GM23338 (cell line): ENCODE measurements around the gene GALNT3. TPM values are rescaled to one million over a fixed set of nuclear protein-coding genes. Genes with fewer than 3 reads are reported as not detected.
A peak's percentile ranks its signal among the peaks of the same experiment; 100 is the strongest.

ENCODE experiments used
- ATAC-seq: fragments of 200-7000 bp; cut with Tn5 transposase; 3 replicates; pipeline ENCODE4 v1.9.1; 2020
- DNase-seq: peaks from one replicate; pipeline ENCODE4 v3.0.0-alpha.2; 2015; ENCODE audit warnings: low spot score
- H2AFZ ChIP-seq: fragments of 200-600 bp; sonication (generic); 2 replicates; pipeline ENCODE4 v1.8.0; 2016; ENCODE audit warnings: antibody characterized with exemption, mild to moderate bottlenecking, moderate library complexity
- H3F3A ChIP-seq: fragments of 200-600 bp; sonication (generic); replicated peaks from 2 replicates; pipeline ENCODE4 v1.8.0; 2017; ENCODE audit warnings: antibody characterized with exemption, mixed run types, low read depth
- H3K27ac ChIP-seq: fragments of 200-600 bp; sonication (generic); 2 replicates; pipeline ENCODE4 v1.6.1; 2016; ENCODE audit warnings: low read depth
- H3K27me3 ChIP-seq: fragments of 200-600 bp; sonication (generic); 2 replicates; pipeline ENCODE4 v1.8.0; 2016; ENCODE audit warnings: mild to moderate bottlenecking, mixed run types, moderate library complexity; ENCODE audit not compliant: insufficient read depth
- H3K36me3 ChIP-seq: fragments of 200-600 bp; sonication (generic); 2 replicates; pipeline ENCODE4 v1.8.0; 2016; ENCODE audit warnings: mild to moderate bottlenecking; ENCODE audit not compliant: insufficient read depth
- H3K4me1 ChIP-seq: fragments of 200-600 bp; sonication (generic); 2 replicates; pipeline ENCODE4 v1.8.0; 2016; ENCODE audit warnings: mild to moderate bottlenecking, moderate library complexity; ENCODE audit not compliant: insufficient read depth
- H3K4me2 ChIP-seq: fragments of 200-600 bp; sonication (generic); 2 replicates; pipeline ENCODE4 v1.7.1; 2017; ENCODE audit warnings: mixed run types
- H3K4me3 ChIP-seq: fragments of 200-600 bp; sonication (generic); 2 replicates; pipeline ENCODE4 v1.6.1; 2016; ENCODE audit warnings: mixed run types
- H3K79me2 ChIP-seq: fragments of 200-600 bp; sonication (generic); replicated peaks from 2 replicates; pipeline ENCODE4 v1.8.0; 2017; ENCODE audit warnings: mild to moderate bottlenecking; ENCODE audit not compliant: insufficient read depth
- H3K9me2 ChIP-seq: fragments of 200-600 bp; sonication (generic); 2 replicates; pipeline ENCODE4 v1.8.0; 2017; ENCODE audit not compliant: insufficient read depth
- H4K20me1 ChIP-seq: fragments of 200-600 bp; sonication (generic); replicated peaks from 2 replicates; pipeline ENCODE4 v1.8.0; 2017; ENCODE audit warnings: mild to moderate bottlenecking; ENCODE audit not compliant: insufficient read depth
- H3K27ac Mint-ChIP-seq: 2 replicates; pipeline ENCODE4 v1.8.0; 2020; ENCODE audit warnings: inconsistent platforms, mild to moderate bottlenecking, moderate library complexity, mixed read lengths
- H3K27me3 Mint-ChIP-seq: 3 replicates; pipeline ENCODE4 v1.8.0; 2022; ENCODE audit warnings: low read depth, mild to moderate bottlenecking, moderate library complexity, mixed read lengths, inconsistent platforms; ENCODE audit not compliant: insufficient read depth, poor library complexity
- H3K36me3 Mint-ChIP-seq: 3 replicates; pipeline ENCODE4 v1.8.0; 2021; ENCODE audit warnings: low read depth, mild to moderate bottlenecking, inconsistent platforms, moderate library complexity, mixed read lengths
- H3K4me1 Mint-ChIP-seq: 3 replicates; pipeline ENCODE4 v1.8.0; 2020; ENCODE audit warnings: mild to moderate bottlenecking, inconsistent platforms, mixed read lengths
- H3K4me3 Mint-ChIP-seq: 3 replicates; pipeline ENCODE4 v1.8.0; 2021; ENCODE audit warnings: moderate library complexity, mild to moderate bottlenecking, inconsistent platforms, mixed read lengths
- H3K9me3 Mint-ChIP-seq: 3 replicates; pipeline ENCODE4 v1.8.0; 2020; ENCODE audit warnings: moderate library complexity, mild to moderate bottlenecking, inconsistent platforms, mixed read lengths
- CREB1 ChIP-seq: fragments of 250-450 bp; sonication (Bioruptor Pico); IDR thresholded peaks from 2 replicates; pipeline ENCODE4 v1.5.0; 2020; ENCODE audit warnings: low read depth, mild to moderate bottlenecking, moderate library complexity
- EZH2 ChIP-seq: fragments of 200-600 bp; sonication (generic); IDR thresholded peaks from one replicate; pipeline ENCODE4 v1.8.0; 2017; ENCODE audit warnings: antibody characterized with exemption, mild to moderate bottlenecking, low read depth; ENCODE audit not compliant: unreplicated experiment
- EZH2phosphoT487 ChIP-seq: fragments of 200-600 bp; sonication (generic); IDR thresholded peaks from one replicate; pipeline ENCODE4 v1.8.1; 2018; ENCODE audit warnings: antibody characterized with exemption; ENCODE audit not compliant: unreplicated experiment
- JUNB ChIP-seq: IDR thresholded peaks from one replicate; pipeline ENCODE4 v1.6.1; 2016; ENCODE audit warnings: antibody characterized with exemption; ENCODE audit not compliant: unreplicated experiment
- NANOG ChIP-seq: IDR thresholded peaks from 2 replicates; pipeline ENCODE4 v1.6.1; 2016; ENCODE audit warnings: antibody characterized with exemption, borderline replicate concordance
- POLR2AphosphoS5 ChIP-seq: IDR thresholded peaks from 2 replicates; pipeline ENCODE4 v1.6.1; 2016; ENCODE audit warnings: antibody characterized with exemption, low read depth
- STAT1 ChIP-seq: IDR thresholded peaks from one replicate; pipeline ENCODE4 v1.6.1; 2016; ENCODE audit warnings: antibody characterized with exemption; ENCODE audit not compliant: unreplicated experiment
- ZNF114 ChIP-seq: fragments of 250-450 bp; sonication (Bioruptor Pico); IDR thresholded peaks from 2 replicates; pipeline ENCODE4 v1.5.0; 2020; ENCODE audit warnings: mild to moderate bottlenecking, moderate library complexity
- ZNF331 ChIP-seq: fragments of 250-450 bp; sonication (Bioruptor Pico); IDR thresholded peaks from 2 replicates; pipeline ENCODE4 v1.5.0; 2020; ENCODE audit warnings: low read depth, mild to moderate bottlenecking, moderate library complexity
- polyA plus RNA-seq: library from polyadenylated mRNA; unstranded; fragments of >200 nt; fragmentation: Nextera tagmentation; extraction: Ambion mirVana; gene quantifications from 2 replicates; pipeline ENCODE4 v1.2.1, GENCODE V29; 2016
- total RNA-seq: library from RNA; depleted of rRNA; stranded (reverse); fragments of >200 nt; shearing (Covaris generic); gene quantifications from 2 replicates; pipeline ENCODE4 v1.2.3, GENCODE V29; 2014
- TF ChIP-seq, protein P1 (sequence below): IDR thresholded peaks from 2 replicates; pipeline ENCODE4 v1.6.1; 2016; ENCODE audit warnings: antibody characterized with exemption
- TF ChIP-seq, protein P2 (sequence below): fragments of 250-450 bp; sonication (Bioruptor Pico); IDR thresholded peaks from 2 replicates; pipeline ENCODE4 v1.5.0; 2020; ENCODE audit warnings: mild to moderate bottlenecking, moderate library complexity
- TF ChIP-seq, protein P3 (sequence below), 2 experiments: fragments of 200-600 bp in 1 of 2; sonication (generic) in 1 of 2; conservative IDR thresholded peaks; 2 replicates each; pipeline versions ENCODE4 v1.5.1 to v1.6.1; 2016 to 2017; ENCODE audit warnings: antibody characterized with exemption in 2 of 2, low read depth in 2 of 2, mild to moderate bottlenecking in 2 of 2, moderate library complexity in 1 of 2

Gene GALNT3
- total and polyA plus RNA-seq, 2 experiments from 2014 or later = 16.8 to 17.1 TPM

DNA sequence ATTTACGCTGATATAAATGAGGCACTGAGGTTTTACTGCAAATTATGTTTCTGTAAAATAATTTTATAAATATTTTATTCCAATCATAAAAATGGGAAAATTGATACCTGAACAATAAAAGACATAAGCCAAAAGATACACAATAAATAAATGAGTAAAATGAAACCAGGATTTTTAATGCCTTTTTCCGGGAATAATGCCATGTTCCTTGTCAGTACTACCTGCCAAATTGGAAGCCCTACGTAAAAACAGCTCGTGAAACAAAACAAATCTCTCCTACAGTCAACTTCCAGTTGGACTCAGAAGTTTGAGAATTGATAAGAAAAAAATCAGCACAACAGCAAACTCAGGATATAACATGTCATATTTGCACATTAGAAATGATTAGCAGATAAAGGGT is 18.0 kb downstream of the GALNT3 start:
- no peaks in the 10 kb centered on the region for H3K27me3 ChIP-seq
- no peaks in the 10 kb centered on the region for H3K9me2 ChIP-seq
- H3K4me3 Mint-ChIP-seq = no peak overlapping the region
- H2AFZ ChIP-seq = no peak overlapping the region
- ATAC-seq (no peak), DNase-seq (no peak)
- peaks cover 41% of the 10 kb centered on the region for H3K36me3 Mint-ChIP-seq
- H3K4me3 ChIP-seq = no peak overlapping the region
- peaks cover 7% of the 10 kb centered on the region; the same call in 2 of the 3 replicates for H3K9me3 Mint-ChIP-seq
- H3K36me3 ChIP-seq = no peaks in the 10 kb centered on the region
- no peak for TF ChIP-seq JUNB
- TF ChIP-seq, protein P1, sequence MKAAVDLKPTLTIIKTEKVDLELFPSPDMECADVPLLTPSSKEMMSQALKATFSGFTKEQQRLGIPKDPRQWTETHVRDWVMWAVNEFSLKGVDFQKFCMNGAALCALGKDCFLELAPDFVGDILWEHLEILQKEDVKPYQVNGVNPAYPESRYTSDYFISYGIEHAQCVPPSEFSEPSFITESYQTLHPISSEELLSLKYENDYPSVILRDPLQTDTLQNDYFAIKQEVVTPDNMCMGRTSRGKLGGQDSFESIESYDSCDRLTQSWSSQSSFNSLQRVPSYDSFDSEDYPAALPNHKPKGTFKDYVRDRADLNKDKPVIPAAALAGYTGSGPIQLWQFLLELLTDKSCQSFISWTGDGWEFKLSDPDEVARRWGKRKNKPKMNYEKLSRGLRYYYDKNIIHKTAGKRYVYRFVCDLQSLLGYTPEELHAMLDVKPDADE = no peak
- TF ChIP-seq POLR2AphosphoS5 = no peak
- H3F3A ChIP-seq = no peaks in the 10 kb centered on the region
- peaks cover 18% of the 10 kb centered on the region for H3K4me1 Mint-ChIP-seq
- 0 out of 2 replicates have a peak overlapping the region, but pooled peaks have one; percentile 57 for H3K27ac Mint-ChIP-seq
- H3K27ac ChIP-seq = no peak overlapping the region; the same call in 1 of the 2 replicates
- H4K20me1 ChIP-seq = no peaks in the 10 kb centered on the region; the same call in 1 of the 2 replicates
- H3K79me2 ChIP-seq = peaks cover 100% of the 10 kb centered on the region
- H3K4me1 ChIP-seq = peaks cover 34% of the 10 kb centered on the region
- peaks cover 2% of the 10 kb centered on the region for H3K27me3 Mint-ChIP-seq
- no peak overlapping the region for H3K4me2 ChIP-seq

DNA sequence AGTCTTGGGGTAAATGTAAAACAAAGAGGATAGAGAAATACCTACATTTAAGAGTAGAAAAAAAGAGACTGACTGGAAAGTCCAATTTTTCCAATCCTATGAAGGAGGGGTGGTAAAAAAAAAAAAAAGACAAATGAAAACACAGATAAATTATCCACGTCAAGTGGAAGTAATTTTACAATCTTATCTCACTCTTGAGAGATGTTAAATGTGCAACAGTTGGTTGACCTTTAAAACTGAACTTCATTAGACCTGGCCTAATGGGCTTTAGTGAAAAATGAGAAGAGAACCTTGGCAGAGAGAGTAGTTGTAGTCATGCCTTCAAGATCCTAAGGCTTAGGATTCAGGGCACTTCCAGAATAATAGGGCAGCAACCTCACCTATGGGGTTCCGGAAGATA is 20.4 kb downstream of the GALNT3 start:
- Histone ChIP-seq H3K27me3 (no peaks in the 10 kb centered on the region), H3K4me1 (peaks cover 29% of the 10 kb centered on the region), H3F3A (no peaks in the 10 kb centered on the region), H3K79me2 (peaks cover 95% of the 10 kb centered on the region), H3K4me2 (no peak overlapping the region), H3K36me3 (no peaks in the 10 kb centered on the region; the same call in 1 of the 2 replicates), H3K4me3 (no peak overlapping the region), H3K27ac (no peak overlapping the region), H3K9me2 (no peaks in the 10 kb centered on the region), H2AFZ (no peak overlapping the region), H4K20me1 (no peaks in the 10 kb centered on the region; the same call in 1 of the 2 replicates)
- H3K4me3 Mint-ChIP-seq = no peak overlapping the region
- no peaks in the 10 kb centered on the region for H3K9me3 Mint-ChIP-seq
- no peak for ATAC-seq
- peaks cover 18% of the 10 kb centered on the region for H3K36me3 Mint-ChIP-seq
- DNase-seq = no peak
- H3K27me3 Mint-ChIP-seq = peaks cover 2% of the 10 kb centered on the region
- no peak overlapping the region for H3K27ac Mint-ChIP-seq
- H3K4me1 Mint-ChIP-seq = peaks cover 18% of the 10 kb centered on the region
- TF ChIP-seq NANOG = no peak
- TF ChIP-seq ZNF114 = no peak
- TF ChIP-seq POLR2AphosphoS5 = no peak
- TF ChIP-seq JUNB = no peak
- no peak for TF ChIP-seq CREB1 (CRISPR knock-in tag)
- TF ChIP-seq, protein P2, sequence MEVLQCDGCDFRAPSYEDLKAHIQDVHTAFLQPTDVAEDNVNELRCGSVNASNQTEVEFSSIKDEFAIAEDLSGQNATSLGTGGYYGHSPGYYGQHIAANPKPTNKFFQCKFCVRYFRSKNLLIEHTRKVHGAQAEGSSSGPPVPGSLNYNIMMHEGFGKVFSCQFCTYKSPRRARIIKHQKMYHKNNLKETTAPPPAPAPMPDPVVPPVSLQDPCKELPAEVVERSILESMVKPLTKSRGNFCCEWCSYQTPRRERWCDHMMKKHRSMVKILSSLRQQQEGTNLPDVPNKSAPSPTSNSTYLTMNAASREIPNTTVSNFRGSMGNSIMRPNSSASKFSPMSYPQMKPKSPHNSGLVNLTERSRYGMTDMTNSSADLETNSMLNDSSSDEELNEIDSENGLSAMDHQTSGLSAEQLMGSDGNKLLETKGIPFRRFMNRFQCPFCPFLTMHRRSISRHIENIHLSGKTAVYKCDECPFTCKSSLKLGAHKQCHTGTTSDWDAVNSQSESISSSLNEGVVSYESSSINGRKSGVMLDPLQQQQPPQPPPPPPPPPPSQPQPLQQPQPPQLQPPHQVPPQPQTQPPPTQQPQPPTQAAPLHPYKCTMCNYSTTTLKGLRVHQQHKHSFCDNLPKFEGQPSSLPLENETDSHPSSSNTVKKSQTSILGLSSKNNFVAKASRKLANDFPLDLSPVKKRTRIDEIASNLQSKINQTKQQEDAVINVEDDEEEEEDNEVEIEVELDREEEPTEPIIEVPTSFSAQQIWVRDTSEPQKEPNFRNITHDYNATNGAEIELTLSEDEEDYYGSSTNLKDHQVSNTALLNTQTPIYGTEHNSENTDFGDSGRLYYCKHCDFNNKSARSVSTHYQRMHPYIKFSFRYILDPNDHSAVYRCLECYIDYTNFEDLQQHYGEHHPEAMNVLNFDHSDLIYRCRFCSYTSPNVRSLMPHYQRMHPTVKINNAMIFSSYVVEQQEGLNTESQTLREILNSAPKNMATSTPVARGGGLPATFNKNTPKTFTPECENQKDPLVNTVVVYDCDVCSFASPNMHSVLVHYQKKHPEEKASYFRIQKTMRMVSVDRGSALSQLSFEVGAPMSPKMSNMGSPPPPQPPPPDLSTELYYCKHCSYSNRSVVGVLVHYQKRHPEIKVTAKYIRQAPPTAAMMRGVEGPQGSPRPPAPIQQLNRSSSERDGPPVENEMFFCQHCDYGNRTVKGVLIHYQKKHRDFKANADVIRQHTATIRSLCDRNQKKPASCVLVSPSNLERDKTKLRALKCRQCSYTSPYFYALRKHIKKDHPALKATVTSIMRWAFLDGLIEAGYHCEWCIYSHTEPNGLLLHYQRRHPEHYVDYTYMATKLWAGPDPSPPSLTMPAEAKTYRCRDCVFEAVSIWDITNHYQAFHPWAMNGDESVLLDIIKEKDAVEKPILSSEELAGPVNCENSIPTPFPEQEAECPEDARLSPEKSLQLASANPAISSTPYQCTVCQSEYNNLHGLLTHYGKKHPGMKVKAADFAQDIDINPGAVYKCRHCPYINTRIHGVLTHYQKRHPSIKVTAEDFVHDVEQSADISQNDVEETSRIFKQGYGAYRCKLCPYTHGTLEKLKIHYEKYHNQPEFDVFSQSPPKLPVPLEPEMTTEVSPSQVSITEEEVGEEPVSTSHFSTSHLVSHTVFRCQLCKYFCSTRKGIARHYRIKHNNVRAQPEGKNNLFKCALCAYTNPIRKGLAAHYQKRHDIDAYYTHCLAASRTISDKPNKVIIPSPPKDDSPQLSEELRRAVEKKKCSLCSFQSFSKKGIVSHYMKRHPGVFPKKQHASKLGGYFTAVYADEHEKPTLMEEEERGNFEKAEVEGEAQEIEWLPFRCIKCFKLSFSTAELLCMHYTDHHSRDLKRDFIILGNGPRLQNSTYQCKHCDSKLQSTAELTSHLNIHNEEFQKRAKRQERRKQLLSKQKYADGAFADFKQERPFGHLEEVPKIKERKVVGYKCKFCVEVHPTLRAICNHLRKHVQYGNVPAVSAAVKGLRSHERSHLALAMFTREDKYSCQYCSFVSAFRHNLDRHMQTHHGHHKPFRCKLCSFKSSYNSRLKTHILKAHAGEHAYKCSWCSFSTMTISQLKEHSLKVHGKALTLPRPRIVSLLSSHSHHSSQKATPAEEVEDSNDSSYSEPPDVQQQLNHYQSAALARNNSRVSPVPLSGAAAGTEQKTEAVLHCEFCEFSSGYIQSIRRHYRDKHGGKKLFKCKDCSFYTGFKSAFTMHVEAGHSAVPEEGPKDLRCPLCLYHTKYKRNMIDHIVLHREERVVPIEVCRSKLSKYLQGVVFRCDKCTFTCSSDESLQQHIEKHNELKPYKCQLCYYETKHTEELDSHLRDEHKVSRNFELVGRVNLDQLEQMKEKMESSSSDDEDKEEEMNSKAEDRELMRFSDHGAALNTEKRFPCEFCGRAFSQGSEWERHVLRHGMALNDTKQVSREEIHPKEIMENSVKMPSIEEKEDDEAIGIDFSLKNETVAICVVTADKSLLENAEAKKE (CRISPR knock-in tag) = no peak
- TF ChIP-seq EZH2phosphoT487 = no peak
- TF ChIP-seq, protein P3, sequence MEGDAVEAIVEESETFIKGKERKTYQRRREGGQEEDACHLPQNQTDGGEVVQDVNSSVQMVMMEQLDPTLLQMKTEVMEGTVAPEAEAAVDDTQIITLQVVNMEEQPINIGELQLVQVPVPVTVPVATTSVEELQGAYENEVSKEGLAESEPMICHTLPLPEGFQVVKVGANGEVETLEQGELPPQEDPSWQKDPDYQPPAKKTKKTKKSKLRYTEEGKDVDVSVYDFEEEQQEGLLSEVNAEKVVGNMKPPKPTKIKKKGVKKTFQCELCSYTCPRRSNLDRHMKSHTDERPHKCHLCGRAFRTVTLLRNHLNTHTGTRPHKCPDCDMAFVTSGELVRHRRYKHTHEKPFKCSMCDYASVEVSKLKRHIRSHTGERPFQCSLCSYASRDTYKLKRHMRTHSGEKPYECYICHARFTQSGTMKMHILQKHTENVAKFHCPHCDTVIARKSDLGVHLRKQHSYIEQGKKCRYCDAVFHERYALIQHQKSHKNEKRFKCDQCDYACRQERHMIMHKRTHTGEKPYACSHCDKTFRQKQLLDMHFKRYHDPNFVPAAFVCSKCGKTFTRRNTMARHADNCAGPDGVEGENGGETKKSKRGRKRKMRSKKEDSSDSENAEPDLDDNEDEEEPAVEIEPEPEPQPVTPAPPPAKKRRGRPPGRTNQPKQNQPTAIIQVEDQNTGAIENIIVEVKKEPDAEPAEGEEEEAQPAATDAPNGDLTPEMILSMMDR (conservative IDR thresholded peaks at IDR 0.05; ENCODE audit: low read depth in 2 of 2) = no peak
- TF ChIP-seq EZH2 = no peak
- TF ChIP-seq, protein P1 = no peak
- no peak for TF ChIP-seq STAT1
- no peak for TF ChIP-seq ZNF331 (CRISPR knock-in tag)
